HepG2 (cell line): ENCODE results near the gene DOCK2. TPM values are rescaled to one million over a fixed set of nuclear protein-coding genes. Genes with fewer than 3 reads are reported as not detected.

Source experiments
- ATAC-seq: fragments of 200-7000 bp; cut with Tn5 transposase; 3 replicates; pipeline ENCODE4 v1.9.1; 2020; ENCODE audit warnings: mild to moderate bottlenecking, moderate library complexity
- BruUV-seq: library from RNA; stranded (reverse); fragments of 400-500 nt; replicated peaks from 2 replicates; lab custom pipeline; 2021; lab: Mats Ljungman, UMichigan
- CTCF ChIA-PET: fragments of 300-600 bp; formaldehyde crosslinking; extraction: SDS; loops from one replicate; lab custom pipeline; 2021; ENCODE audit warnings: low total read pairs, inconsistent platforms, low intra/inter-chr PET ratio; lab: Yijun Ruan, JAX
- POLR2A ChIA-PET: fragments of 350-600 bp; sonication (Branson Sonifier 250); formaldehyde crosslinking; loops from one replicate; lab custom pipeline; 2020; ENCODE audit warnings: antibody characterized with exemption, inconsistent platforms; lab: Yijun Ruan, JAX
- DNase-seq: peaks from one replicate; pipeline ENCODE4 v3.0.0-alpha.2; 2015; ENCODE audit warnings: low spot score
- FAIRE-seq: peaks from 3 replicates; lab custom pipeline; 2011; peaks lifted over from hg19 to GRCh38; lab: Jason Lieb, UNC
- H2AFZ ChIP-seq: one replicate; pipeline ENCODE4 v1.6.1; 2011; ENCODE audit warnings: low read length, inconsistent platforms
- H3K27ac ChIP-seq: fragments of 300-600 bp; 3 replicates; pipeline ENCODE4 v1.8.0; 2011; ENCODE audit warnings: mixed run types, mild to moderate bottlenecking, mixed read lengths, low read length, inconsistent platforms; ENCODE audit not compliant: insufficient read depth; ENCODE audit errors: extremely low read length
- H3K27me3 ChIP-seq, 2 experiments: fragments of 200-600 bp in 1 of 2; 2 replicates in 1 of 2; 3 replicates in 1 of 2; pipeline versions ENCODE4 v1.6.0 to v1.8.0; 2011; ENCODE audit warnings: low read length in 2 of 2, mild to moderate bottlenecking in 2 of 2, moderate library complexity in 2 of 2, inconsistent platforms in 1 of 2; ENCODE audit not compliant: insufficient read depth in 2 of 2, control insufficient read depth in 1 of 2
- H3K36me3 ChIP-seq, 2 experiments: fragments of 200-600 bp in 1 of 2; replicated peaks in 1 of 2; 2 replicates in 1 of 2; 3 replicates in 1 of 2; pipeline versions ENCODE4 v1.5.1 to v1.8.0; 2011; ENCODE audit warnings: low read length in 2 of 2, inconsistent platforms in 1 of 2; ENCODE audit not compliant: insufficient read depth in 2 of 2, control insufficient read depth in 1 of 2
- H3K4me1 ChIP-seq: 2 replicates; pipeline ENCODE4 v1.5.1; 2012; ENCODE audit warnings: low read length, inconsistent platforms; ENCODE audit not compliant: insufficient read depth
- H3K4me2 ChIP-seq: 2 replicates; pipeline ENCODE4 v1.6.0; 2011; ENCODE audit warnings: low read depth, low read length, inconsistent platforms
- H3K4me3 ChIP-seq, 3 experiments: fragments of 200-600 bp in 1 of 3; sonication (generic), shearing (Covaris generic) in 1 of 3; replicated peaks in 1 of 3; 2 replicates each; pipeline ENCODE4 v1.5.1; 2011 to 2016; ENCODE audit warnings: low read length in 3 of 3, inconsistent platforms in 2 of 3, low read depth in 2 of 3, mild to moderate bottlenecking in 2 of 3, control low read depth in 1 of 3, mixed read lengths in 1 of 3; ENCODE audit not compliant: insufficient read depth in 1 of 3
- H3K79me2 ChIP-seq: one replicate; pipeline ENCODE4 v1.6.1; 2011; ENCODE audit warnings: low read length, inconsistent platforms; ENCODE audit not compliant: insufficient read depth
- H3K9ac ChIP-seq: 2 replicates; pipeline ENCODE4 v1.6.0; 2011; ENCODE audit warnings: mild to moderate bottlenecking, low read depth, low read length, inconsistent platforms; ENCODE audit not compliant: insufficient read depth
- H3K9me3 ChIP-seq: 2 replicates; pipeline ENCODE4 v1.5.1; 2012; ENCODE audit warnings: mild to moderate bottlenecking, low read length
- H4K20me1 ChIP-seq: 2 replicates; pipeline ENCODE4 v1.6.0; 2011; ENCODE audit warnings: inconsistent platforms, mild to moderate bottlenecking, low read length, moderate library complexity; ENCODE audit not compliant: insufficient read depth
- ASH2L ChIP-seq: fragments of 300-600, 200-600 bp; sonication (generic); IDR thresholded peaks from 2 replicates; pipeline ENCODE4 v1.7.0; 2017; ENCODE audit warnings: low read depth, mild to moderate bottlenecking, moderate library complexity, mixed read lengths, low read length; ENCODE audit not compliant: insufficient read length
- CREM ChIP-seq, 2 experiments: sonication (generic) in 1 of 2; formaldehyde crosslinking in 1 of 2; IDR thresholded peaks; 2 replicates each; pipeline versions ENCODE4 v1.4.0 to v1.6.1; 2016 to 2020; ENCODE audit warnings: antibody characterized with exemption in 1 of 2, mild to moderate bottlenecking in 1 of 2, missing genetic modification reagents in 1 of 2
- FOXJ3 ChIP-seq: sonication (generic); formaldehyde crosslinking; IDR thresholded peaks from 2 replicates; pipeline ENCODE4 v1.4.0; 2020; ENCODE audit warnings: missing genetic modification reagents, mild to moderate bottlenecking, borderline replicate concordance
- GATA4 ChIP-seq: sonication (generic); IDR thresholded peaks from 2 replicates; pipeline ENCODE4 v1.6.1; 2016; ENCODE audit warnings: antibody characterized with exemption, low read depth, borderline replicate concordance
- HDAC2 ChIP-seq: sonication (generic); formaldehyde crosslinking; IDR thresholded peaks from 2 replicates; pipeline ENCODE4 v1.4.0; 2020; ENCODE audit warnings: missing genetic modification reagents
- HHEX ChIP-seq: IDR thresholded peaks from 2 replicates; pipeline ENCODE4 v1.6.1; 2016; ENCODE audit warnings: control low read depth
- KAT7 ChIP-seq: IDR thresholded peaks from 2 replicates; pipeline ENCODE4 v1.6.1; 2018; ENCODE audit warnings: borderline replicate concordance, missing compliant biosample characterization
- MIXL1 ChIP-seq: IDR thresholded peaks from 2 replicates; pipeline ENCODE4 v1.6.1; 2016
- NBN ChIP-seq: fragments of 450-650 bp; conservative IDR thresholded peaks from 2 replicates; pipeline ENCODE4 v1.6.1; 2017
- NFATC3 ChIP-seq: sonication (generic); formaldehyde crosslinking; IDR thresholded peaks from 2 replicates; pipeline ENCODE4 v1.5.1; 2020; ENCODE audit warnings: mild to moderate bottlenecking, missing genetic modification reagents
- ONECUT2 ChIP-seq: sonication (generic); formaldehyde crosslinking; IDR thresholded peaks from 2 replicates; pipeline ENCODE4 v1.4.0; 2020; ENCODE audit warnings: missing genetic modification reagents
- SIX4 ChIP-seq: sonication (generic); formaldehyde crosslinking; IDR thresholded peaks from 2 replicates; pipeline ENCODE4 v1.4.0; 2020; ENCODE audit warnings: missing genetic modification reagents
- SMAD3 ChIP-seq: sonication (generic); formaldehyde crosslinking; IDR thresholded peaks from 2 replicates; pipeline ENCODE4 v1.4.0; 2020; ENCODE audit warnings: missing genetic modification reagents
- TRIM22 ChIP-seq: fragments of 450-650 bp; IDR thresholded peaks from 2 replicates; pipeline ENCODE4 v1.6.1; 2017
- ZKSCAN5 ChIP-seq: sonication (generic); formaldehyde crosslinking; IDR thresholded peaks from 2 replicates; pipeline ENCODE4 v1.5.1; 2020; ENCODE audit warnings: mild to moderate bottlenecking, missing genetic modification reagents
- ZNF274 ChIP-seq: sonication (generic); formaldehyde crosslinking; IDR thresholded peaks from 2 replicates; pipeline ENCODE4 v1.5.1; 2020; ENCODE audit warnings: mild to moderate bottlenecking, missing genetic modification reagents
- ZNF44 ChIP-seq: sonication (generic); formaldehyde crosslinking; IDR thresholded peaks from 2 replicates; pipeline ENCODE4 v1.5.1; 2020; ENCODE audit warnings: mild to moderate bottlenecking, missing genetic modification reagents
- ZNF768 ChIP-seq: sonication (generic); formaldehyde crosslinking; IDR thresholded peaks from 2 replicates; pipeline ENCODE4 v1.4.0; 2020; ENCODE audit warnings: missing genetic modification reagents
- ZNF816 ChIP-seq: sonication (generic); formaldehyde crosslinking; IDR thresholded peaks from 2 replicates; pipeline ENCODE4 v1.8.0; 2022; ENCODE audit warnings: missing genetic modification reagents, mild to moderate bottlenecking, borderline replicate concordance
- ZNF850 ChIP-seq: sonication (generic); formaldehyde crosslinking; conservative IDR thresholded peaks from 2 replicates; pipeline ENCODE4 v1.9.0; 2021; ENCODE audit warnings: mild to moderate bottlenecking, missing genetic modification reagents
- ZNF883 ChIP-seq: sonication (generic); formaldehyde crosslinking; IDR thresholded peaks from 2 replicates; pipeline ENCODE4 v1.5.1; 2020; ENCODE audit warnings: mild to moderate bottlenecking, missing genetic modification reagents; ENCODE audit errors: not compliant biosample characterization
- WGBS: methylation state at CpG from one replicate; pipeline ENCODE4 v1.1.6; 2017; ENCODE audit warnings: low lambda C conversion rate; 5-methylcytosine and 5-hydroxymethylcytosine counted together
- in situ Hi-C: cut with HindIII; loops from 2 replicates; pipeline ENCODE4 v1.10.0; 2017; ENCODE audit warnings: low pct_unique_long_range_greater_than_20kb; ENCODE audit not compliant: extremely low pct_ligation_motif_present
- intact Hi-C: fragments of 100-400 bp; cut with micrococcal nuclease; formaldehyde crosslinking; loops from one replicate; pipeline ENCODE4 v1.10.0; 2022; ENCODE audit not compliant: unreplicated experiment
- polyA plus RNA-seq, 8 experiments: library from polyadenylated mRNA; depleted of rRNA in 3 of 8; stranded (reverse) in 7 of 8; unstranded in 1 of 8; fragments of >200 nt; fragmentation: Illumina TruSeq in 4 of 8; extraction: Trizol in 4 of 8; gene quantifications; 2 replicates each; pipeline versions ENCODE4 v1.2.1 to v1.2.3, GENCODE V29; 2011 to 2016; ENCODE audit warnings: low read depth in 4 of 8, missing spikeins in 1 of 8, mixed read lengths in 1 of 8; ENCODE audit not compliant: insufficient read depth in 1 of 8
- total RNA-seq, 5 experiments: library from RNA; depleted of rRNA; stranded (reverse); fragments of >200 nt; fragmentation: Illumina TruSeq; extraction: Trizol; gene quantifications; 2 replicates each; pipeline ENCODE4 v1.2.3, GENCODE V29; 2016; ENCODE audit warnings: low read depth in 1 of 5
- TF ChIP-seq, protein P1 (sequence below): sonication (generic); formaldehyde crosslinking; IDR thresholded peaks from 2 replicates; pipeline ENCODE4 v1.4.0; 2020; ENCODE audit warnings: mild to moderate bottlenecking, missing genetic modification reagents

Gene DOCK2
- total and polyA plus RNA-seq, 2 of the 13 experiments (the other 11 are each of a cell fraction or from before 2014, with no cell fraction given): not detected

DNA sequence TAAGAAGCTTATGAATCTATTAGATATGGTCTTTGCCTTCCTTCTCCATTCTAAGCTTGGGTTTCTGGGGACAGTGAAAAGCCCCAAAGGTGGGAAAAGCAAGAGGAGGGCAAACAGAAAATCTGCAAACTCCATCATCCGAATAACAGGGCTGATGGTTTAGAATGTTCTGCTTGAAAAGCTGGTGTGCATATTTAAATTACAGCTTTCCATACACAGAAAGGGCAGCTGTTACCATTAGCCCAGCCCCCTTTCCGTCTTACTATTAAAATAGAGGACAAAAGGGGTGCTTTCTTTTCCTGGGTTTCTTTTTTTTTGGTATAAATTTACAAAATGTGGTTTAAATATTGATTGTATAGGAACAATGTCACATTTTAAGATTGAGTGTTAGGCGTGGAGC, 321.2 kb downstream of the DOCK2 start:
- no peak for TF ChIP-seq ZNF816 (CRISPR knock-in tag)
- no peak for TF ChIP-seq HHEX (CRISPR knock-in tag)
- TF ChIP-seq ZNF883 (CRISPR knock-in tag): no peak
- no peak for TF ChIP-seq SIX4
- no peak for TF ChIP-seq ZNF274
- TF ChIP-seq KAT7 (CRISPR knock-in tag): no peak
- no peak for TF ChIP-seq ASH2L
- no peak for TF ChIP-seq MIXL1 (CRISPR knock-in tag)
- TF ChIP-seq FOXJ3 (CRISPR knock-in tag): no peak
- no peak for TF ChIP-seq ZNF850 (CRISPR knock-in tag)
- in situ Hi-C loops (no loop called here), intact Hi-C loops (no loop called here)
- H3K79me2 ChIP-seq: no peaks in the 10 kb centered on the region
- no peaks in the 10 kb centered on the region for H4K20me1 ChIP-seq
- no peaks in the 10 kb centered on the region for H3K36me3 ChIP-seq
- POLR2A ChIA-PET: no interaction called here
- H3K9ac ChIP-seq: no peak overlapping the region
- H3K27ac ChIP-seq: no peak overlapping the region
- no peaks in the 10 kb centered on the region for H3K4me1 ChIP-seq
- CTCF ChIA-PET: no interaction called here
- no peak for FAIRE-seq
- H3K4me3 ChIP-seq: no peak overlapping the region
- H3K9me3 ChIP-seq: no peaks in the 10 kb centered on the region
- BruUV-seq: no TSS peak
- H3K27me3 ChIP-seq: no peaks in the 10 kb centered on the region
- no peak for ATAC-seq
- no peak overlapping the region for H3K4me2 ChIP-seq
- 4% methylated on average over 3 of the region's 3 CpGs for WGBS
- no peak overlapping the region for H2AFZ ChIP-seq
- no peak for DNase-seq

- H3K4me3 ChIP-seq: no peak overlapping the region
- ATAC-seq (no peak), DNase-seq (no peak), FAIRE-seq (no peak)
- intact Hi-C loops (no loop called here), in situ Hi-C loops (no loop called here)
- no TSS peak for BruUV-seq
- H3K36me3 ChIP-seq: no peaks in the 10 kb centered on the region
- H3K27me3 ChIP-seq: no peaks in the 10 kb centered on the region; a peak in 1 of 5 replicates
- no peaks in the 10 kb centered on the region for H3K79me2 ChIP-seq
- ChIA-PET POLR2A (no interaction called here), CTCF (no interaction called here)
- H3K4me2 ChIP-seq: no peak overlapping the region
- no peaks in the 10 kb centered on the region for H3K4me1 ChIP-seq
- WGBS: 0% methylated on average over 2 of the region's 2 CpGs
- no peaks in the 10 kb centered on the region for H4K20me1 ChIP-seq
- H3K9ac ChIP-seq: no peak overlapping the region
- H3K27ac ChIP-seq: no peak overlapping the region
- no peak overlapping the region for H2AFZ ChIP-seq
- no peak for TF ChIP-seq ONECUT2 (CRISPR knock-in tag)
- TF ChIP-seq NBN: no peak
- TF ChIP-seq ZNF44: no peak
- no peak for TF ChIP-seq TRIM22
- TF ChIP-seq SMAD3 (CRISPR knock-in tag): no peak
- TF ChIP-seq NFATC3: no peak
- TF ChIP-seq GATA4: no peak
- TF ChIP-seq ZKSCAN5: no peak
- TF ChIP-seq, protein P1, sequence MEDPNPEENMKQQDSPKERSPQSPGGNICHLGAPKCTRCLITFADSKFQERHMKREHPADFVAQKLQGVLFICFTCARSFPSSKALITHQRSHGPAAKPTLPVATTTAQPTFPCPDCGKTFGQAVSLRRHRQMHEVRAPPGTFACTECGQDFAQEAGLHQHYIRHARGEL (CRISPR knock-in tag): no peak
- no peak for TF ChIP-seq ZNF768 (CRISPR knock-in tag)
- no peak for TF ChIP-seq HDAC2
- no peak for TF ChIP-seq CREM (IDR thresholded peaks at IDR 0.05)
- TF ChIP-seq CREM (CRISPR knock-in tag; IDR thresholded peaks at IDR 0.05): no peak
- no peaks in the 10 kb centered on the region for H3K9me3 ChIP-seq
Observed at GRCh38 chr5:169960659-169961058, 323.6 kb downstream of the DOCK2 start.
